SK-N-SH (cell line): ENCODE results near the gene IL6ST. TPM values are rescaled to one million over a fixed set of nuclear protein-coding genes. Genes with fewer than 3 reads are reported as not detected.
A peak's percentile ranks its signal among the peaks of the same experiment; 100 is the strongest.

Experiments used
- CTCF ChIA-PET: fragments of 300-600, 350-600 bp; formaldehyde crosslinking; extraction: SDS; loops from one replicate; lab custom pipeline; 2021; lab: Yijun Ruan, JAX
- POLR2A ChIA-PET: fragments of 350-600 bp; sonication (Branson Sonifier 250); formaldehyde crosslinking; extraction: SDS; loops from one replicate; lab custom pipeline; 2020; ENCODE audit warnings: antibody characterized with exemption, inconsistent platforms; lab: Yijun Ruan, JAX
- DNase-seq: peaks from one replicate; pipeline ENCODE4 v3.0.0; 2012
- H2AFZ ChIP-seq: fragments of 200-600 bp; sonication (generic); 2 replicates; pipeline ENCODE4 v1.8.1; 2016; ENCODE audit warnings: antibody characterized with exemption, mild to moderate bottlenecking, low read depth
- H3F3A ChIP-seq: fragments of 200-600 bp; sonication (generic); replicated peaks from 2 replicates; pipeline ENCODE3; 2016; ENCODE audit warnings: antibody characterized with exemption, mild to moderate bottlenecking; ENCODE audit not compliant: insufficient read depth
- H3K27ac ChIP-seq, 2 experiments: fragments of 200-500 bp in 1 of 2; fragments of 200-600 bp in 1 of 2; sonication (Bioruptor generic) in 1 of 2; sonication (generic), shearing (Covaris generic) in 1 of 2; 2 replicates each; pipeline versions ENCODE4 v1.5.1 to v1.6.1; 2014 to 2016; ENCODE audit warnings: low read depth in 2 of 2, inconsistent platforms in 1 of 2, low read length in 1 of 2, mild to moderate bottlenecking in 1 of 2, mixed read lengths in 1 of 2
- H3K27me3 ChIP-seq: fragments of 200-600 bp; sonication (generic), shearing (Covaris generic); 2 replicates; pipeline ENCODE4 v1.6.1; 2016; ENCODE audit warnings: mixed run types; ENCODE audit not compliant: insufficient read depth
- H3K36me3 ChIP-seq, 2 experiments: fragments of 200-500 bp in 1 of 2; fragments of 200-600 bp in 1 of 2; sonication (Bioruptor generic) in 1 of 2; sonication (generic) in 1 of 2; replicated peaks in 1 of 2; 2 replicates each; pipeline versions ENCODE3 to v1.5.1; 2014 to 2016; ENCODE audit warnings: low read length in 1 of 2, mild to moderate bottlenecking in 1 of 2; ENCODE audit not compliant: insufficient read depth in 2 of 2, control insufficient read depth in 1 of 2
- H3K4me1 ChIP-seq, 2 experiments: fragments of 200-500 bp in 1 of 2; fragments of 200-600 bp in 1 of 2; sonication (Bioruptor generic) in 1 of 2; sonication (generic), shearing (Covaris generic) in 1 of 2; 2 replicates each; pipeline versions ENCODE4 v1.5.1 to v1.6.1; 2014 to 2016; ENCODE audit warnings: low read depth in 1 of 2, low read length in 1 of 2, mixed run types in 1 of 2; ENCODE audit not compliant: insufficient read depth in 2 of 2, control insufficient read depth in 1 of 2
- H3K4me2 ChIP-seq: fragments of 200-600 bp; sonication (generic), shearing (Covaris generic); 2 replicates; pipeline ENCODE4 v1.6.1; 2017; ENCODE audit warnings: mixed run types
- H3K4me3 ChIP-seq, 2 experiments: fragments of 200-500 bp in 1 of 2; fragments of 200-600 bp in 1 of 2; sonication (Bioruptor generic) in 1 of 2; sonication (generic), shearing (Covaris generic) in 1 of 2; 2 replicates each; pipeline versions ENCODE4 v1.5.1 to v1.8.1; 2014 to 2016; ENCODE audit warnings: low read depth in 2 of 2, inconsistent platforms in 1 of 2, low read length in 1 of 2, mild to moderate bottlenecking in 1 of 2, mixed read lengths in 1 of 2, moderate library complexity in 1 of 2
- H3K79me2 ChIP-seq: fragments of 200-600 bp; sonication (generic); 2 replicates; pipeline ENCODE4 v1.8.1; 2017; ENCODE audit warnings: mild to moderate bottlenecking; ENCODE audit not compliant: insufficient read depth
- H3K9ac ChIP-seq: fragments of 200-600 bp; sonication (generic); 2 replicates; pipeline ENCODE4 v1.6.1; 2017; ENCODE audit warnings: mixed run types
- H3K9me2 ChIP-seq: fragments of 200-600 bp; sonication (generic); 2 replicates; pipeline ENCODE4 v1.6.1; 2017; ENCODE audit warnings: mixed run types
- H3K9me3 ChIP-seq: fragments of 200-600 bp; sonication (generic); 2 replicates; pipeline ENCODE4 v1.6.1; 2017; ENCODE audit warnings: mixed run types, mild to moderate bottlenecking, moderate library complexity
- H4K20me1 ChIP-seq: fragments of 200-600 bp; sonication (generic); 2 replicates; pipeline ENCODE4 v1.6.1; 2017; ENCODE audit warnings: mild to moderate bottlenecking, mixed run types; ENCODE audit not compliant: insufficient read depth
- CHD2 ChIP-seq: fragments of 150-350 bp; IDR thresholded peaks from 2 replicates; pipeline ENCODE4 v1.6.1; 2018; ENCODE audit warnings: low read length; ENCODE audit not compliant: partially characterized antibody
- CTCF ChIP-seq: fragments of 200-600 bp; sonication (generic); IDR thresholded peaks from 2 replicates; pipeline ENCODE4 v1.6.1; 2017; ENCODE audit warnings: antibody characterized with exemption, mild to moderate bottlenecking, moderate library complexity
- ELF1 ChIP-seq: IDR thresholded peaks from 2 replicates; pipeline ENCODE4 v1.4.0; 2012
- EP300 ChIP-seq, 2 experiments: IDR thresholded peaks; 2 replicates each; pipeline versions ENCODE4 v1.4.0 to v1.6.1; 2012; ENCODE audit warnings: borderline replicate concordance in 1 of 2, low read depth in 1 of 2, low read length in 1 of 2
- EZH2phosphoT487 ChIP-seq: fragments of 200-600 bp; sonication (generic); IDR thresholded peaks from 2 replicates; pipeline ENCODE4 v1.6.1; 2017; ENCODE audit warnings: low read depth, mixed run types, mild to moderate bottlenecking, antibody characterized with exemption, moderate library complexity, borderline replicate concordance
- FOSL2 ChIP-seq: IDR thresholded peaks from 2 replicates; pipeline ENCODE4 v1.4.0; 2012; ENCODE audit warnings: low read depth, mild to moderate bottlenecking, moderate library complexity, borderline replicate concordance
- FOXJ3 ChIP-seq: sonication (generic); formaldehyde crosslinking; IDR thresholded peaks from 2 replicates; pipeline ENCODE4 v1.5.1; 2020; ENCODE audit warnings: mild to moderate bottlenecking, missing genetic modification reagents
- FOXM1 ChIP-seq: IDR thresholded peaks from 2 replicates; pipeline ENCODE4 v1.4.0; 2012; ENCODE audit warnings: low read depth, mild to moderate bottlenecking
- GATA2 ChIP-seq: sonication (generic); formaldehyde crosslinking; IDR thresholded peaks from 2 replicates; pipeline ENCODE4 v1.5.0; 2020; ENCODE audit warnings: mild to moderate bottlenecking, missing genetic modification reagents
- IRF3 ChIP-seq: fragments of 150-350 bp; IDR thresholded peaks from 2 replicates; pipeline ENCODE4 v1.6.1; 2016; ENCODE audit warnings: mild to moderate bottlenecking, low read depth, low read length
- JUND ChIP-seq: IDR thresholded peaks from 2 replicates; pipeline ENCODE4 v1.4.0; 2012
- MAX ChIP-seq: IDR thresholded peaks from 2 replicates; pipeline ENCODE4 v1.4.0; 2012; ENCODE audit warnings: low read depth
- MEF2A ChIP-seq: IDR thresholded peaks from 2 replicates; pipeline ENCODE4 v1.4.0; 2012; ENCODE audit warnings: low read depth, borderline replicate concordance
- MXI1 ChIP-seq: IDR thresholded peaks from 2 replicates; pipeline ENCODE4 v1.6.1; 2012; ENCODE audit warnings: mild to moderate bottlenecking, low read depth, low read length, improper control_type of control experiment
- NFIC ChIP-seq: IDR thresholded peaks from 2 replicates; pipeline ENCODE4 v1.4.0; 2012; ENCODE audit warnings: borderline replicate concordance
- NRF1 ChIP-seq: IDR thresholded peaks from 2 replicates; pipeline ENCODE4 v1.6.1; 2012; ENCODE audit warnings: low read depth, mild to moderate bottlenecking, low read length
- PBX3 ChIP-seq: IDR thresholded peaks from 2 replicates; pipeline ENCODE4; 2012
- POLR2AphosphoS5 ChIP-seq: IDR thresholded peaks from 2 replicates; pipeline ENCODE4 v1.6.1; 2012; ENCODE audit warnings: low read depth, low read length
- RAD21 ChIP-seq: IDR thresholded peaks from 2 replicates; pipeline ENCODE4 v1.6.1; 2012; ENCODE audit warnings: mild to moderate bottlenecking, low read length
- RCOR1 ChIP-seq: fragments of 150-350 bp; IDR thresholded peaks from 2 replicates; pipeline ENCODE4 v1.6.1; 2017; ENCODE audit warnings: antibody characterized with exemption, low read length
- RFX5 ChIP-seq: IDR thresholded peaks from 2 replicates; pipeline ENCODE4 v1.6.1; 2012; ENCODE audit warnings: mild to moderate bottlenecking, improper control_type of control experiment, low read length
- RXRA ChIP-seq: IDR thresholded peaks from 2 replicates; pipeline ENCODE4 v1.4.0; 2012; ENCODE audit warnings: low read depth, mild to moderate bottlenecking, borderline replicate concordance
- SIN3A ChIP-seq: IDR thresholded peaks from 2 replicates; pipeline ENCODE4 v1.6.1; 2012; ENCODE audit warnings: low read depth, mild to moderate bottlenecking, low read length, moderate library complexity, borderline replicate concordance
- TCF12 ChIP-seq: IDR thresholded peaks from 2 replicates; pipeline ENCODE4 v1.4.0; 2012
- TEAD4 ChIP-seq: IDR thresholded peaks from 2 replicates; pipeline ENCODE4 v1.4.0; 2012; ENCODE audit warnings: mild to moderate bottlenecking, borderline replicate concordance; ENCODE audit not compliant: insufficient read depth
- USF1 ChIP-seq: IDR thresholded peaks from 2 replicates; pipeline ENCODE4 v1.4.0; 2012; ENCODE audit warnings: low read depth, borderline replicate concordance
- YY1 ChIP-seq: IDR thresholded peaks from 2 replicates; pipeline ENCODE4 v1.4.0; 2012; ENCODE audit warnings: low read depth, mild to moderate bottlenecking
- ZBTB33 ChIP-seq: IDR thresholded peaks from 2 replicates; pipeline ENCODE4 v1.4.0; 2012; ENCODE audit warnings: low read depth, borderline replicate concordance
- WGBS: methylation state at CpG from one replicate; pipeline ENCODE4 v1.1.6; 2017; ENCODE audit warnings: low lambda C conversion rate; 5-methylcytosine and 5-hydroxymethylcytosine counted together
- polyA plus RNA-seq, 3 experiments: library from polyadenylated mRNA; depleted of rRNA; stranded (reverse); fragments of >200 nt; gene quantifications; 2 replicates each; pipeline ENCODE4 v1.2.3, GENCODE V29; 2012

Gene IL6ST
- polyA plus RNA-seq, 1 of the 3 experiments (the other 2 are of a cell fraction), result 16.0 TPM

GRCh38 chr5:56012281-56012963, 17.7 kb upstream of the IL6ST start:
- Histone ChIP-seq H3F3A (peaks cover 17% of the 10 kb centered on the region), H3K27ac (peak overlapping the region; percentile 0 to 92; a peak in 3 of 4 replicates), H3K9me3 (no peaks in the 10 kb centered on the region), H3K4me1 (peaks cover 3 to 5% of the 10 kb centered on the region in 2 experiments; a peak in 2 of 4 replicates), H3K4me2 (peak overlapping the region; percentile 65), H4K20me1 (no peaks in the 10 kb centered on the region), H3K27me3 (no peaks in the 10 kb centered on the region), H3K79me2 (no peaks in the 10 kb centered on the region), H2AFZ (no peak overlapping the region), H3K9me2 (no peaks in the 10 kb centered on the region), H3K4me3 (peak overlapping the region in 1 of 2 experiments; percentile 36; a peak in 1 of 4 replicates), H3K36me3 (no peaks in the 10 kb centered on the region), H3K9ac (peak overlapping the region; percentile 46; the same call in 1 of the 2 replicates)
- 78% methylated on average over 5 of the region's 5 CpGs for WGBS
- ChIA-PET POLR2A (no interaction called here), CTCF (interaction anchor here (0.8 to 1.2 kb wide), 2 partner anchors 16 to 189 kb away, joined by 3 read pairs; no protein-coding TSS in a partner anchor)
- no peak for DNase-seq
- TF ChIP-seq JUND (peak; percentile 97), ELF1 (no peak), RAD21 (no peak), IRF3 (no peak), MAX (peak; percentile 24; the same call in 1 of the 2 replicates), EZH2phosphoT487 (no peak), TEAD4 (no peak), USF1 (no peak), FOXM1 (no peak), NRF1 (no peak), MEF2A (no peak), FOXJ3 (CRISPR knock-in tag) (no peak), ZBTB33 (no peak), CTCF (no peak), TCF12 (peak; percentile 77), FOSL2 (peak; percentile 95), RXRA (no peak), EP300 (IDR thresholded peaks at IDR 0.05; ENCODE audit: borderline replicate concordance in 1 of 2, low read depth in 1 of 2, low read length in 1 of 2) (peak in 1 of 2 experiments; percentile 53; a peak in 1 of 4 replicates), NFIC (peak; percentile 55; the same call in 1 of the 2 replicates), POLR2AphosphoS5 (peak; percentile 17; the same call in 1 of the 2 replicates), GATA2 (no peak), MXI1 (no peak), RFX5 (no peak), YY1 (no peak), SIN3A (no peak), RCOR1 (no peak), CHD2 (no peak), PBX3 (peak; percentile 98)
